ENCODE data around the gene C1orf50.

DNA sequence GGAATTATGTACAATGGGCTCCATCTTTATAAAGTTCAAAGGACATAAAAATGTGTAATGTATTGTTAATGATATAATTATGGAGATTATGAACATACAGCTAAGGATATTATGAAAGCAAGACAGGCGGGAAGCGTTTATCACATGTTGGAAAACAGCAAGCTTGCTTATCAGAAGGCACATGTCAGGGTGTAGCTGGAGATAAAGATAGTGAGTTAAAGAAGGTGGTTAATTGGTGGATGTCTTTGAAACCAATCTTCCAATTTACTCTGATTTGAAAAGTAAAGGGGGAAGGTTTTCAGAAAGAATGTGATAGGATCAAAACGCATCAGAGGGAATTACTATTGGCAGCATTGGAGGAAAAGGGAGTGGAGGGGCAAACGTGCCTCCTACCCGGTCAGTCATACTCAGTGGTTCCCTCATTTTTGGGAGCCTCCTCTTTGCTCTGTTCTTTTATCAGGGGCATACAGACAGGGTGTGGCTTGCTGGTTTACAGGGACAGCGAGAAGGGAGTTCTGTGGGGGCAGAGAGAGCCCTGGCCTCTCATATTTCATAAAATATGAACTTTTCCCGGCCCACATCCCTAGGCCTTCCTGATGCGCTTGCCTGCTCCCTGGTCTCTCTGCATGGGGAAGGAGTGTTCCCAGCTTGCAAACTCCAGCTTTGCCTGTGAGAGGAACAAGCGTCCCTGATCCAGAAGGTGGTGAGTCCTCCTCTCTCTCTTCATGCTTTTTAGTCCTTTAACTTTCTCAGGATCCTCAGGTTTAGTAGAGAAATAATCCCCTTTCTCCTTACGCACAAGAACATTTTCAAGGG is 58.2 kb downstream of the C1orf50 start:
- TF ChIP-seq FOXP2 (optimal IDR thresholded peaks at IDR 0.05; ENCODE audit: borderline replicate concordance, extremely low read depth, extremely low read length, insufficient read depth) (no peak), POLR2AphosphoS5 (IDR thresholded peaks at IDR 0.05; ENCODE audit: low read depth, low read length) (no peak), TAF1 (IDR thresholded peaks at IDR 0.05; ENCODE audit: borderline replicate concordance, insufficient read depth, low read length) (no peak), SIN3A (IDR thresholded peaks at IDR 0.05; ENCODE audit: borderline replicate concordance, insufficient read depth, low read length) (no peak)
- TF ChIP-seq, protein P1, sequence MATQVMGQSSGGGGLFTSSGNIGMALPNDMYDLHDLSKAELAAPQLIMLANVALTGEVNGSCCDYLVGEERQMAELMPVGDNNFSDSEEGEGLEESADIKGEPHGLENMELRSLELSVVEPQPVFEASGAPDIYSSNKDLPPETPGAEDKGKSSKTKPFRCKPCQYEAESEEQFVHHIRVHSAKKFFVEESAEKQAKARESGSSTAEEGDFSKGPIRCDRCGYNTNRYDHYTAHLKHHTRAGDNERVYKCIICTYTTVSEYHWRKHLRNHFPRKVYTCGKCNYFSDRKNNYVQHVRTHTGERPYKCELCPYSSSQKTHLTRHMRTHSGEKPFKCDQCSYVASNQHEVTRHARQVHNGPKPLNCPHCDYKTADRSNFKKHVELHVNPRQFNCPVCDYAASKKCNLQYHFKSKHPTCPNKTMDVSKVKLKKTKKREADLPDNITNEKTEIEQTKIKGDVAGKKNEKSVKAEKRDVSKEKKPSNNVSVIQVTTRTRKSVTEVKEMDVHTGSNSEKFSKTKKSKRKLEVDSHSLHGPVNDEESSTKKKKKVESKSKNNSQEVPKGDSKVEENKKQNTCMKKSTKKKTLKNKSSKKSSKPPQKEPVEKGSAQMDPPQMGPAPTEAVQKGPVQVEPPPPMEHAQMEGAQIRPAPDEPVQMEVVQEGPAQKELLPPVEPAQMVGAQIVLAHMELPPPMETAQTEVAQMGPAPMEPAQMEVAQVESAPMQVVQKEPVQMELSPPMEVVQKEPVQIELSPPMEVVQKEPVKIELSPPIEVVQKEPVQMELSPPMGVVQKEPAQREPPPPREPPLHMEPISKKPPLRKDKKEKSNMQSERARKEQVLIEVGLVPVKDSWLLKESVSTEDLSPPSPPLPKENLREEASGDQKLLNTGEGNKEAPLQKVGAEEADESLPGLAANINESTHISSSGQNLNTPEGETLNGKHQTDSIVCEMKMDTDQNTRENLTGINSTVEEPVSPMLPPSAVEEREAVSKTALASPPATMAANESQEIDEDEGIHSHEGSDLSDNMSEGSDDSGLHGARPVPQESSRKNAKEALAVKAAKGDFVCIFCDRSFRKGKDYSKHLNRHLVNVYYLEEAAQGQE (IDR thresholded peaks at IDR 0.05; ENCODE audit: insufficient read depth in 1 of 2, low read depth in 2 of 2, low read length in 2 of 2), result no peak

Data from PFSK-1 (cell line).